Measurements from ENCODE around the gene OLFML1. TPM values are rescaled to one million over a fixed set of nuclear protein-coding genes. Genes with fewer than 3 reads are reported as not detected.

Gene OLFML1
- total and polyA plus RNA-seq, 10 of the 15 experiments (the other 5 are each of a cell fraction or from before 2014, with no cell fraction given) = 0.04 to 0.71 (median 0.21) TPM; not detected in 6

- Histone ChIP-seq H3K9ac (ENCODE audit: control insufficient read depth, insufficient read depth, low read length) (no peak overlapping the region), H3K4me1 (ENCODE audit: control insufficient read depth, insufficient read depth, low read length) (peaks cover 19% of the 10 kb centered on the region), H3K36me3 (ENCODE audit: control insufficient read depth in 2 of 2, insufficient read depth in 2 of 2, low read length in 1 of 2) (no peaks in the 10 kb centered on the region; a peak in 1 of 4 replicates), H3K4me3 (no peak overlapping the region), H3K79me2 (ENCODE audit: control insufficient read depth, insufficient read depth, low read length) (peaks cover 5% of the 10 kb centered on the region), H3K27ac (ENCODE audit: control insufficient read depth, insufficient read depth) (no peak overlapping the region), H3K4me2 (ENCODE audit: control insufficient read depth, insufficient read depth) (no peak overlapping the region), H3K9me3 (replicated peaks; ENCODE audit: control insufficient read depth, insufficient read depth, low read length) (no peaks in the 10 kb centered on the region), H3K27me3 (replicated peaks in 1 of 2; ENCODE audit: control insufficient read depth in 2 of 2, insufficient read depth in 2 of 2, low read length in 1 of 2) (no peaks in the 10 kb centered on the region), H2AFZ (ENCODE audit: control insufficient read depth, low read depth, low read length) (no peak overlapping the region), H4K20me1 (ENCODE audit: control insufficient read depth, insufficient read depth) (no peaks in the 10 kb centered on the region)
- ATAC-seq (no peak), FAIRE-seq (no peak), DNase-seq (ENCODE audit: low read depth, low spot score) (no peak)
- intact Hi-C loops (cut with micrococcal nuclease; ENCODE audit: unreplicated experiment) = no loop called here
- no TSS peak for BruUV-seq (replicated peaks)
- 93% methylated on average over 3 of the region's 3 CpGs for WGBS (ENCODE audit: insufficient coverage, insufficient replicate concordance, low lambda C conversion rate, missing lambda C conversion rate)
- TF ChIP-seq RBBP5 (conservative IDR thresholded peaks at IDR 0.05) (no peak), MTA2 (IDR thresholded peaks at IDR 0.05; ENCODE audit: low read depth) (no peak), POU2F2 (IDR thresholded peaks at IDR 0.05; ENCODE audit: borderline replicate concordance, low read depth, low read length) (no peak), CHD4 (IDR thresholded peaks at IDR 0.05) (no peak), ZNF384 (IDR thresholded peaks at IDR 0.05; ENCODE audit: borderline replicate concordance, low read depth, low read length) (no peak), ZNF217 (IDR thresholded peaks at IDR 0.05) (no peak), ASH2L (IDR thresholded peaks at IDR 0.05; ENCODE audit: borderline replicate concordance, low read depth) (no peak), BHLHE40 (IDR thresholded peaks at IDR 0.05; ENCODE audit: borderline replicate concordance in 1 of 2, low read depth in 2 of 2, low read length in 1 of 2) (no peak), RAD21 (IDR thresholded peaks at IDR 0.05; ENCODE audit: insufficient read depth, low read depth, low read length) (no peak), GATAD2B (conservative IDR thresholded peaks at IDR 0.05; ENCODE audit: low read depth) (no peak), NR2F1 (conservative IDR thresholded peaks at IDR 0.05) (no peak), ZBTB40 (IDR thresholded peaks at IDR 0.05; ENCODE audit: borderline replicate concordance) (no peak), IKZF1 (conservative IDR thresholded peaks at IDR 0.05) (no peak), IRF5 (IDR thresholded peaks at IDR 0.05; ENCODE audit: borderline replicate concordance) (no peak), KAT2A (conservative IDR thresholded peaks at IDR 0.05; ENCODE audit: control insufficient read depth, low read depth, low read length) (no peak), FOS (IDR thresholded peaks at IDR 0.05; ENCODE audit: borderline replicate concordance, extremely low read depth, insufficient read length) (no peak)
- ChIA-PET CTCF (interaction anchor here (0.7 to 8.1 kb wide), 7 partner anchors 11 to 156 kb away, joined by 3 to 67 read pairs (median 3); no protein-coding TSS in a partner anchor), POLR2A (interaction anchor here (0.6 kb wide), 1 partner anchor 12 kb away, joined by 3 read pairs; no protein-coding TSS in a partner anchor), RAD21 (ENCODE audit: unreplicated experiment) (interaction anchor here (2.3 to 7.1 kb wide), 2 partner anchors 13 to 14 kb away, joined by 8 to 57 read pairs; no protein-coding TSS in a partner anchor), SMC1A (ENCODE audit: uncharacterized antibody, unreplicated experiment) (interaction anchor here (0.9 to 9.6 kb wide), 8 partner anchors 13 to 71 kb away, joined by 4 to 54 read pairs (median 4); no protein-coding TSS in a partner anchor)
- in situ Hi-C loops (cut with MboI) = loop anchor here (25.0 kb wide), 1 partner anchor 1821 kb away; the partner anchor contains the start of genes TRIM22 and TRIM5
These were observed 22.8 kb downstream of the OLFML1 start for GRCh38 chr11:7508087-7508486.
